HepG2 (cell line): ENCODE measurements around the gene PLEKHD1. TPM values are rescaled to one million over a fixed set of nuclear protein-coding genes. Genes with fewer than 3 reads are reported as not detected.
"Not testable (repeated sequence)": the region's sequence is repeated elsewhere in the genome, so short reads cannot be mapped to it uniquely, and the experiment has no call there.

Source experiments
- ATAC-seq: fragments of 200-7000 bp; cut with Tn5 transposase; 3 replicates; pipeline ENCODE4 v1.9.1; 2020; ENCODE audit warnings: mild to moderate bottlenecking, moderate library complexity
- BruUV-seq: library from RNA; stranded (reverse); fragments of 400-500 nt; replicated peaks from 2 replicates; lab custom pipeline; 2021; lab: Mats Ljungman, UMichigan
- CTCF ChIA-PET: fragments of 300-600 bp; formaldehyde crosslinking; extraction: SDS; loops from one replicate; lab custom pipeline; 2021; ENCODE audit warnings: low total read pairs, inconsistent platforms, low intra/inter-chr PET ratio; lab: Yijun Ruan, JAX
- POLR2A ChIA-PET: fragments of 350-600 bp; sonication (Branson Sonifier 250); formaldehyde crosslinking; loops from one replicate; lab custom pipeline; 2020; ENCODE audit warnings: antibody characterized with exemption, inconsistent platforms; lab: Yijun Ruan, JAX
- DNase-seq: peaks from one replicate; pipeline ENCODE4 v3.0.0-alpha.2; 2015; ENCODE audit warnings: low spot score
- FAIRE-seq: peaks from 3 replicates; lab custom pipeline; 2011; peaks lifted over from hg19 to GRCh38; lab: Jason Lieb, UNC
- H2AFZ ChIP-seq: one replicate; pipeline ENCODE4 v1.6.1; 2011; ENCODE audit warnings: low read length, inconsistent platforms
- H3K27ac ChIP-seq: fragments of 300-600 bp; 3 replicates; pipeline ENCODE4 v1.8.0; 2011; ENCODE audit warnings: mixed run types, mild to moderate bottlenecking, mixed read lengths, low read length, inconsistent platforms; ENCODE audit not compliant: insufficient read depth; ENCODE audit errors: extremely low read length
- H3K27me3 ChIP-seq, 2 experiments: fragments of 200-600 bp in 1 of 2; 2 replicates in 1 of 2; 3 replicates in 1 of 2; pipeline versions ENCODE4 v1.6.0 to v1.8.0; 2011; ENCODE audit warnings: low read length in 2 of 2, mild to moderate bottlenecking in 2 of 2, moderate library complexity in 2 of 2, inconsistent platforms in 1 of 2; ENCODE audit not compliant: insufficient read depth in 2 of 2, control insufficient read depth in 1 of 2
- H3K36me3 ChIP-seq, 2 experiments: fragments of 200-600 bp in 1 of 2; replicated peaks in 1 of 2; 2 replicates in 1 of 2; 3 replicates in 1 of 2; pipeline versions ENCODE4 v1.5.1 to v1.8.0; 2011; ENCODE audit warnings: low read length in 2 of 2, inconsistent platforms in 1 of 2; ENCODE audit not compliant: insufficient read depth in 2 of 2, control insufficient read depth in 1 of 2
- H3K4me1 ChIP-seq: 2 replicates; pipeline ENCODE4 v1.5.1; 2012; ENCODE audit warnings: low read length, inconsistent platforms; ENCODE audit not compliant: insufficient read depth
- H3K4me2 ChIP-seq: 2 replicates; pipeline ENCODE4 v1.6.0; 2011; ENCODE audit warnings: low read depth, low read length, inconsistent platforms
- H3K4me3 ChIP-seq, 3 experiments: fragments of 200-600 bp in 1 of 3; sonication (generic), shearing (Covaris generic) in 1 of 3; replicated peaks in 1 of 3; 2 replicates each; pipeline ENCODE4 v1.5.1; 2011 to 2016; ENCODE audit warnings: low read length in 3 of 3, inconsistent platforms in 2 of 3, low read depth in 2 of 3, mild to moderate bottlenecking in 2 of 3, control low read depth in 1 of 3, mixed read lengths in 1 of 3; ENCODE audit not compliant: insufficient read depth in 1 of 3
- H3K79me2 ChIP-seq: one replicate; pipeline ENCODE4 v1.6.1; 2011; ENCODE audit warnings: low read length, inconsistent platforms; ENCODE audit not compliant: insufficient read depth
- H3K9ac ChIP-seq: 2 replicates; pipeline ENCODE4 v1.6.0; 2011; ENCODE audit warnings: mild to moderate bottlenecking, low read depth, low read length, inconsistent platforms; ENCODE audit not compliant: insufficient read depth
- H3K9me3 ChIP-seq: 2 replicates; pipeline ENCODE4 v1.5.1; 2012; ENCODE audit warnings: mild to moderate bottlenecking, low read length
- H4K20me1 ChIP-seq: 2 replicates; pipeline ENCODE4 v1.6.0; 2011; ENCODE audit warnings: inconsistent platforms, mild to moderate bottlenecking, low read length, moderate library complexity; ENCODE audit not compliant: insufficient read depth
- POLR2A ChIP-seq, 2 experiments: IDR thresholded peaks; 2 replicates each; pipeline ENCODE4 v1.6.1; 2011; ENCODE audit warnings: low read depth in 2 of 2, low read length in 2 of 2, mild to moderate bottlenecking in 1 of 2, moderate library complexity in 1 of 2; ENCODE audit not compliant: insufficient read depth in 1 of 2
- REPIN1 ChIP-seq: sonication (generic); formaldehyde crosslinking; IDR thresholded peaks from 2 replicates; pipeline ENCODE4 v1.8.0; 2022; ENCODE audit warnings: missing genetic modification reagents, low read depth, mild to moderate bottlenecking, borderline replicate concordance
- WGBS: methylation state at CpG from one replicate; pipeline ENCODE4 v1.1.6; 2017; ENCODE audit warnings: low lambda C conversion rate; 5-methylcytosine and 5-hydroxymethylcytosine counted together
- in situ Hi-C: cut with HindIII; loops from 2 replicates; pipeline ENCODE4 v1.10.0; 2017; ENCODE audit warnings: low pct_unique_long_range_greater_than_20kb; ENCODE audit not compliant: extremely low pct_ligation_motif_present
- intact Hi-C: fragments of 100-400 bp; cut with micrococcal nuclease; formaldehyde crosslinking; loops from one replicate; pipeline ENCODE4 v1.10.0; 2022; ENCODE audit not compliant: unreplicated experiment
- polyA plus RNA-seq, 8 experiments: library from polyadenylated mRNA; depleted of rRNA in 3 of 8; stranded (reverse) in 7 of 8; unstranded in 1 of 8; fragments of >200 nt; fragmentation: Illumina TruSeq in 4 of 8; extraction: Trizol in 4 of 8; gene quantifications; 2 replicates each; pipeline versions ENCODE4 v1.2.1 to v1.2.3, GENCODE V29; 2011 to 2016; ENCODE audit warnings: low read depth in 4 of 8, missing spikeins in 1 of 8, mixed read lengths in 1 of 8; ENCODE audit not compliant: insufficient read depth in 1 of 8
- total RNA-seq, 5 experiments: library from RNA; depleted of rRNA; stranded (reverse); fragments of >200 nt; fragmentation: Illumina TruSeq; extraction: Trizol; gene quantifications; 2 replicates each; pipeline ENCODE4 v1.2.3, GENCODE V29; 2016; ENCODE audit warnings: low read depth in 1 of 5

Gene PLEKHD1
- total and polyA plus RNA-seq, 2 of the 13 experiments (the other 11 are each of a cell fraction or from before 2014, with no cell fraction given) = 0.01 TPM; not detected in 1

GRCh38 chr14:69495341-69495921, 10.9 kb downstream of the PLEKHD1 start:
- Histone ChIP-seq H3K27ac (no peak overlapping the region), H3K4me2 (no peak overlapping the region), H2AFZ (no peak overlapping the region), H3K4me1 (no peaks in the 10 kb centered on the region), H3K4me3 (no peak overlapping the region), H3K36me3 (no peaks in the 10 kb centered on the region)
- POLR2A ChIA-PET = no interaction called here
- intact Hi-C loops = no loop called here
- no peak for ATAC-seq
- TF ChIP-seq REPIN1 (CRISPR knock-in tag) (no peak), POLR2A (IDR thresholded peaks at IDR 0.05; ENCODE audit: insufficient read depth in 1 of 2, low read depth in 2 of 2, low read length in 2 of 2) (no peak)
- TF ChIP-seq, all 625 proteins: peak for 0
- peaks cover 3 to 4% of the 10 kb centered on the region in 2 experiments; a peak in 2 of 5 replicates for H3K27me3 ChIP-seq
- DNase-seq = no peak
- CTCF ChIA-PET = no interaction called here
- in situ Hi-C loops = no loop called here
- no peaks in the 10 kb centered on the region for H3K9me3 ChIP-seq
- no peak for FAIRE-seq
- H3K79me2 ChIP-seq = no peaks in the 10 kb centered on the region
- 38% methylated on average over 5 of the region's 5 CpGs for WGBS
- no peak overlapping the region for H3K9ac ChIP-seq
- BruUV-seq = no TSS peak
- H4K20me1 ChIP-seq = no peaks in the 10 kb centered on the region

- H3K36me3 ChIP-seq, H3K4me2 ChIP-seq, H3K79me2 ChIP-seq, H3K4me1 ChIP-seq, H3K9ac ChIP-seq, CTCF ChIA-PET, intact Hi-C loops, DNase-seq, H3K27me3 ChIP-seq, H3K27ac ChIP-seq, POLR2A ChIA-PET, BruUV-seq, H3K9me3 ChIP-seq, in situ Hi-C loops, H4K20me1 ChIP-seq, ATAC-seq, H2AFZ ChIP-seq, H3K4me3 ChIP-seq, FAIRE-seq: not testable (repeated sequence)
- WGBS = 50% methylated on average over 4 of the region's 4 CpGs
Observed at GRCh38 chr14:69497866-69498265, 13.3 kb downstream of the PLEKHD1 start.

- FAIRE-seq, H3K27me3 ChIP-seq, ATAC-seq, H3K36me3 ChIP-seq, POLR2A ChIA-PET, H3K27ac ChIP-seq, CTCF ChIA-PET, DNase-seq, H3K4me3 ChIP-seq, H3K9ac ChIP-seq, BruUV-seq, intact Hi-C loops, H3K4me1 ChIP-seq, H3K79me2 ChIP-seq, H2AFZ ChIP-seq, H3K4me2 ChIP-seq, H4K20me1 ChIP-seq, in situ Hi-C loops, H3K9me3 ChIP-seq: not testable (repeated sequence)
- WGBS = 62% methylated on average over 4 of the region's 4 CpGs
Observed at GRCh38 chr14:69498286-69498685, 13.8 kb downstream of the PLEKHD1 start.
